Spinal cord (tissue), 10 donors: ENCODE results near the gene ZNF296. TPM values are rescaled to one million over a fixed set of nuclear protein-coding genes. Genes with fewer than 3 reads are reported as not detected.

ENCODE experiments used
- DNase-seq, 6 donors: peaks; one replicate each; pipeline versions ENCODE4 v3.0.0 to v3.0.0-alpha.2; 2013 to 2015; ENCODE audit warnings: low spot score in 6 of 6, low read depth in 4 of 6
- H3K27ac ChIP-seq: one replicate; pipeline ENCODE4 v1.5.1; 2013; ENCODE audit warnings: low read depth, low read length, control low read depth
- H3K27me3 ChIP-seq: one replicate; pipeline ENCODE4 v1.6.1; 2013; ENCODE audit warnings: low read length; ENCODE audit not compliant: control insufficient read depth, insufficient read depth
- H3K36me3 ChIP-seq: one replicate; pipeline ENCODE4 v1.6.1; 2013; ENCODE audit warnings: low read length; ENCODE audit not compliant: control insufficient read depth, insufficient read depth
- H3K4me1 ChIP-seq: one replicate; pipeline ENCODE4 v1.6.1; 2013; ENCODE audit warnings: low read length; ENCODE audit not compliant: control insufficient read depth, insufficient read depth
- H3K4me3 ChIP-seq: one replicate; pipeline ENCODE4 v1.5.1; 2013; ENCODE audit warnings: low read depth, low read length, control low read depth
- H3K9me3 ChIP-seq: one replicate; pipeline ENCODE4 v1.6.1; 2013; ENCODE audit warnings: low read length; ENCODE audit not compliant: control insufficient read depth, insufficient read depth
- WGBS: methylation state at CpG from one replicate; pipeline ENCODE4 v1.1.5; 2013; ENCODE audit warnings: missing lambda C conversion rate; ENCODE audit not compliant: insufficient coverage; 5-methylcytosine and 5-hydroxymethylcytosine counted together
- polyA plus RNA-seq, 2 donors: library from polyadenylated mRNA; unstranded; fragments of 120-200 nt; gene quantifications; one replicate each; pipeline ENCODE4 v1.2.1, GENCODE V29; 2013; ENCODE audit not compliant: insufficient read length in 2 of 2
- small RNA-seq: library from RNA; depleted of rRNA; stranded (forward); fragments of <200 nt; gene quantifications from one replicate; pipeline ENCODE3, GENCODE V24; 2014; ENCODE audit warnings: low replicate concordance
- total RNA-seq, 2 donors: library from RNA; depleted of rRNA in 1 of 2; stranded (reverse); fragments of 120-200 nt in 1 of 2; fragments of >200 nt in 1 of 2; gene quantifications; one replicate each; pipeline versions ENCODE4 v1.2.3 to v1.2.4, GENCODE V29; 2013 to 2014
- donor health status: healthy.

ZNF296 gene
- total and polyA plus RNA-seq, 4 donors, result 0.22 to 3.4 (median 1.7) TPM

DNA sequence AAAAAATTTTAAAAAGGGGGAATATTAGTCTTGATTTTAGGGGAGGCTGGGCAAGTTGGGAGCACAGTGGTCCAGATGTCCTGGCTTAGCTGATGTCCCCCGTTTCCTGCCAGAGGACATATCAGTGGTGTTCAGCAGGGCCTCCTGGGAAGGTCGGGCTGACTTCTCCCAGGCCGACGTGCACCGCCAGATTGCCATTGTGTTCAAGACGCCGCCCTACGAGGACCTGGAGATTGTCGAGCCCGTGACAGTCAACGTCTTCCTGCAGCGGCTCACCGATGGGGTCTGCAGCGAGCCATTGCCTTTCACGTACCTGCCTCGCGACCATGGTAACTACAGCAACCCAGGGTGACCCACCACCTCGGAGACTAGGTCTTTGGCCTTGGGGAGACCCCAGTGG lies 43.9 kb downstream of the ZNF296 start:
- Histone ChIP-seq H3K27me3 (no peaks in the 10 kb centered on the region), H3K36me3 (peaks cover 25% of the 10 kb centered on the region), H3K9me3 (no peaks in the 10 kb centered on the region), H3K4me1 (no peaks in the 10 kb centered on the region), H3K4me3 (no peak overlapping the region), H3K27ac (no peak overlapping the region)
- 81% methylated on average over 18 of the region's 18 CpGs for WGBS
- DNase-seq, result no peak

DNA sequence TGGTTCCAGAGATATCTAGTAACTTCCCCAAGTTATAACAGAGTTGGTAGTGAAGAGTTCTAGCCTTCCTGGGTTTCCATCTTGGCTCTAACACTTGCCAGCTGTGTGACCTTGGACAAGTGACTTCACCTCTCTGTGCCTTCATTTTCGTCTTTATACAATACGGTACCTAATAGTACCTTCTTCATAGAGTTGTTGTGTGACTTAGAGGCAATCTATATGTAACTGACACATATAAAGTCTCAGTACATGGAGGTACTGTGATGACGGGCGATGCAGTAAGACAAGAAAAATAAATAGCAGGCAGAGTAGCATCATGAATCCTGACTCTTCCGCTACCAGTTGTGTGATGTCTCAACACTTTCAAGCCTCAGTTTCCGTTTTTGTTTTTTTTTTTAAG lies 45.5 kb downstream of the ZNF296 start:
- Histone ChIP-seq H3K9me3 (no peaks in the 10 kb centered on the region), H3K4me3 (no peak overlapping the region), H3K4me1 (no peaks in the 10 kb centered on the region), H3K27ac (no peak overlapping the region), H3K27me3 (no peaks in the 10 kb centered on the region), H3K36me3 (peaks cover 21% of the 10 kb centered on the region)
- DNase-seq, result no peak
- WGBS, result 98% methylated on average over 4 of the region's 6 CpGs

DNA sequence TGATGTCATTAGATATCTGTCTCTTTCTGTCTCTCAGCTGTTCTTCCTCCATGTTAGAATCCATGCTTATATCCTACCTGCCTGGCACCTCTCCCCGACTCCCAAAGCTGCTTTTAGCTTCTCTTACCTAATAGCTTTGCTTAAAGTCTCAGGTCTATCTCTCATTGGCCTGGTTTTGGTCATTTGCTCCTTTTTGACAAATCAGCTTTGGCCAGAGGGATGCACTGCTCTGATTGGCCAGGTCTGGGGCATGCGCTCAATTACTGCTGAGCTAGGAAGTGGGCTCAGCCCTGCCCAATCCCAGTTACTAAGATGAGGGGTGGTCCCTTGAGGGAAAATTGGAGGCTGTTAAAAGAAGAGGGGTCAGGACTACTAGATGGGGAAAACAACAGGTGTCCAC lies 48.9 kb downstream of the ZNF296 start:
- H3K27ac ChIP-seq, result no peak overlapping the region
- 81% methylated on average over 2 of the region's 2 CpGs for WGBS
- H3K9me3 ChIP-seq, result no peaks in the 10 kb centered on the region
- H3K27me3 ChIP-seq, result no peaks in the 10 kb centered on the region
- no peak for DNase-seq
- H3K4me1 ChIP-seq, result no peaks in the 10 kb centered on the region
- H3K36me3 ChIP-seq, result peaks cover 10% of the 10 kb centered on the region
- H3K4me3 ChIP-seq, result no peak overlapping the region

DNA sequence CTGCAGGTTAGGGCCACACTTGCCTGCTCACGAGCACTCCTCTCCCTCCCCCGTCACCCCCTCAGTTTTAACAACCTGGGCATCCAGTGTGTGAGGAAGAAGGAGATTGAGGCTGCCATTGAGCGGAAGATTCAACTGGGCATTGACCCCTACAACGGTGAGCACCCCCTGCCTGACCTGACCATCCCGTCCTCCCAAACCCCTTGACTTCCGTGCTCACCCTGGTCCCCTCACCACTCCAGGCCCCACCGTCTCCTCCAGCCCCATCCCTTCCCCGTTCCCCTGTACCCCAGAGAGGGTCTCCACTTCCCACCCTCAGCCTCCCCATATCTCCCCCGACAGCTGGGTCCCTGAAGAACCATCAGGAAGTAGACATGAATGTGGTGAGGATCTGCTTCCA lies 51.0 kb downstream of the ZNF296 start:
- no peak overlapping the region for H3K27ac ChIP-seq

DNA sequence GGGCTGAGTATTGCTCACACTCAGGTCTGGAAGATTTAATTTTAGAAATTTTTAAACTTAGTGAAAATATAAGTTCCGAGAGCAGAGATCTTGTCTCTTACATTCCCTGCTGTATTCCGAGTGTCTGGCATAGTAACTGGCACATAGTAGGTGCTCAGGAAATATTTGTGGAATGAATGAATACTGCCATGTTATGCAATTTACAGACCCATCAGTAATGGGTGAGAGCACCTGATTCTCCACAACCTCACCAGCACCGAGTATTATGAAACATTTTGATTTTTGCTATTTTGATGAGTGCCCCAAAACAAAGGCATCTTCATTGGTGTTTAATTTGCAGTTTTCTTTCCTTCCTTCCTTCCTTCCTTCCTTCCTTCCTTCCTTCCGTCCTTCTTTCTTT lies 53.2 kb downstream of the ZNF296 start:
- DNase-seq, result no peak
- H3K9me3 ChIP-seq, result no peaks in the 10 kb centered on the region
- peaks cover 7% of the 10 kb centered on the region for H3K36me3 ChIP-seq
- 82% methylated on average over 1 of the region's 4 CpGs for WGBS
- no peak overlapping the region for H3K4me3 ChIP-seq
- no peak overlapping the region for H3K27ac ChIP-seq
- no peaks in the 10 kb centered on the region for H3K27me3 ChIP-seq
- no peaks in the 10 kb centered on the region for H3K4me1 ChIP-seq

More for the DNA sequence above, 51.0 kb downstream of the ZNF296 start:
- Histone ChIP-seq H3K27me3 (no peaks in the 10 kb centered on the region), H3K4me1 (no peaks in the 10 kb centered on the region), H3K9me3 (no peaks in the 10 kb centered on the region), H3K4me3 (no peak overlapping the region), H3K36me3 (peaks cover 11% of the 10 kb centered on the region)
- DNase-seq, result no peak
- 89% methylated on average over 5 of the region's 9 CpGs for WGBS

DNA sequence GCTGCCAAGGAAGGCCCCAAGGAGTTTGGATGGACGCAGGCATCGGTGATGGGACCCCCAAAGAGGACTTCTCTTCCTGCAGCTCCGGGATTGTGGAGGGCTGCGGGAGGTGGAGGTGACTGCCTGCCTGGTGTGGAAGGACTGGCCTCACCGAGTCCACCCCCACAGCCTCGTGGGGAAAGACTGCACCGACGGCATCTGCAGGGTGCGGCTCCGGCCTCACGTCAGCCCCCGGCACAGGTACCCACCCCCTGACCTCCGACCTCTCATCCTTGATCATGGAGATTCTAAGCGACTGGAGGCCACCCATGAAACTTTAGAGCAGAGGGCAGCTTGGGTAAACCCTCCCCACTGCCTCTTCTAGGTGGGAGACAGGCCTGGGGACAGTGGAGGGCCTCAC lies 54.3 kb downstream of the ZNF296 start:
- no peaks in the 10 kb centered on the region for H3K27me3 ChIP-seq
- H3K36me3 ChIP-seq, result peaks cover 7% of the 10 kb centered on the region
- no peaks in the 10 kb centered on the region for H3K9me3 ChIP-seq
- H3K4me1 ChIP-seq, result peaks cover 4% of the 10 kb centered on the region
- DNase-seq, result no peak
- H3K4me3 ChIP-seq, result no peak overlapping the region
- no peak overlapping the region for H3K27ac ChIP-seq
- 80% methylated on average over 14 of the region's 14 CpGs for WGBS

Small RNA genes lying within 50 kb of the gene (small RNA-seq; reads per million reads assigned to genes)
- gene RNU6-611P, result not detected

Other genes with a start within 250 kb of the ZNF296 start
- gene NECTIN2, start 230.2 kb downstream of the ZNF296 start, total RNA-seq, result 10 to 100 TPM; 29.8 to 85.0 TPM
- gene NECTIN2, start 230.2 kb downstream of the ZNF296 start, polyA plus RNA-seq, result 10 to 100 TPM; 63.3 to 78.3 TPM
- gene TOMM40, start 185.2 kb downstream of the ZNF296 start, total RNA-seq, result 10 to 100 TPM; 21.8 to 34.5 TPM
- 10 to 100 TPM; 61.4 to 66.1 TPM for gene TOMM40, start 185.2 kb downstream of the ZNF296 start, polyA plus RNA-seq
- gene APOE, start 170.7 kb downstream of the ZNF296 start, total RNA-seq, result 100 to 1,000 TPM; 317 to 945 TPM
- gene APOE, start 170.7 kb downstream of the ZNF296 start, polyA plus RNA-seq, result 100 to 1,000 TPM; 735 to 762 TPM
- gene APOC1, start 161.9 kb downstream of the ZNF296 start, total RNA-seq, result 10 to 100 TPM; 28.3 to 93.9 TPM
- gene APOC1, start 161.9 kb downstream of the ZNF296 start, polyA plus RNA-seq, result 100 to 1,000 TPM; 101 to 103 TPM
- under 1 TPM in 1 of 2 donors, not detected in 1; 0.22 TPM for gene APOC4, start 134.2 kb downstream of the ZNF296 start, total RNA-seq
- gene APOC4, start 134.2 kb downstream of the ZNF296 start, polyA plus RNA-seq, result not detected
- 10 to 100 TPM; 10.1 to 14.8 TPM for gene APOC2, start 130.4 kb downstream of the ZNF296 start, total RNA-seq
- gene APOC2, start 130.4 kb downstream of the ZNF296 start, polyA plus RNA-seq, result 10 to 100 TPM; 26.9 to 35.8 TPM
- 10 to 100 TPM; 53.9 to 64.3 TPM for gene CLPTM1, start 121.1 kb downstream of the ZNF296 start, total RNA-seq
- gene CLPTM1, start 121.1 kb downstream of the ZNF296 start, polyA plus RNA-seq, result 100 to 1,000 TPM; 157 to 158 TPM
- 1 to 10 TPM; 2.4 to 2.9 TPM for gene RELB, start 75.0 kb downstream of the ZNF296 start, total RNA-seq
- 1 to 10 TPM; 3.9 to 4.0 TPM for gene RELB, start 75.0 kb downstream of the ZNF296 start, polyA plus RNA-seq
- gene CLASRP, start 37.4 kb downstream of the ZNF296 start, total RNA-seq, result 10 to 100 TPM; 11.6 to 35.0 TPM
- gene CLASRP, start 37.4 kb downstream of the ZNF296 start, polyA plus RNA-seq, result 10 to 100 TPM; 60.6 to 97.3 TPM
- gene GEMIN7, start 2.8 kb upstream of the ZNF296 start, total RNA-seq, result 10 to 100 TPM; 14.4 to 15.4 TPM
- 10 to 100 TPM; 24.0 to 27.4 TPM for gene GEMIN7, start 2.8 kb upstream of the ZNF296 start, polyA plus RNA-seq
- gene PPP1R37, start 16.7 kb upstream of the ZNF296 start, total RNA-seq, result 10 to 100 TPM; 14.4 to 25.8 TPM
- gene PPP1R37, start 16.7 kb upstream of the ZNF296 start, polyA plus RNA-seq, result 10 to 100 TPM; 37.2 to 39.6 TPM
- under 1 TPM; 0.44 to 0.99 TPM for gene NKPD1, start 84.5 kb upstream of the ZNF296 start, total RNA-seq
- 1 to 10 TPM; 1.1 to 1.4 TPM for gene NKPD1, start 84.5 kb upstream of the ZNF296 start, polyA plus RNA-seq
- gene TRAPPC6A, start 101.8 kb upstream of the ZNF296 start, total RNA-seq, result 10 to 100 TPM in 1 of 2 donors, 1 to 10 TPM in 1; 7.0 to 22.7 TPM
- gene TRAPPC6A, start 101.8 kb upstream of the ZNF296 start, polyA plus RNA-seq, result 10 to 100 TPM; 22.2 to 26.2 TPM
- gene BLOC1S3, start 102.3 kb upstream of the ZNF296 start, total RNA-seq, result 1 to 10 TPM; 2.3 to 3.0 TPM
- 10 to 100 TPM; 13.7 to 15.1 TPM for gene BLOC1S3, start 102.3 kb upstream of the ZNF296 start, polyA plus RNA-seq
- gene EXOC3L2, start 168.9 kb upstream of the ZNF296 start, total RNA-seq, result 1 to 10 TPM in 1 of 2 donors, under 1 TPM in 1; 0.99 to 2.9 TPM
- under 1 TPM; 0.19 to 0.92 TPM for gene EXOC3L2, start 168.9 kb upstream of the ZNF296 start, polyA plus RNA-seq
- gene MARK4, start 174.8 kb upstream of the ZNF296 start, total RNA-seq, result 10 to 100 TPM; 27.2 to 41.5 TPM
- gene MARK4, start 174.8 kb upstream of the ZNF296 start, polyA plus RNA-seq, result 100 to 1,000 TPM in 1 of 2 donors, 10 to 100 TPM in 1; 83.9 to 105 TPM
- under 1 TPM; 0.94 to 0.99 TPM for gene CKM, start 246.4 kb upstream of the ZNF296 start, total RNA-seq
- 1 to 10 TPM in 1 of 2 donors, under 1 TPM in 1; 0.76 to 3.4 TPM for gene CKM, start 246.4 kb upstream of the ZNF296 start, polyA plus RNA-seq